ENCODE measurements around the gene PDCD6IP.

The PDCD6IP gene

DNA sequence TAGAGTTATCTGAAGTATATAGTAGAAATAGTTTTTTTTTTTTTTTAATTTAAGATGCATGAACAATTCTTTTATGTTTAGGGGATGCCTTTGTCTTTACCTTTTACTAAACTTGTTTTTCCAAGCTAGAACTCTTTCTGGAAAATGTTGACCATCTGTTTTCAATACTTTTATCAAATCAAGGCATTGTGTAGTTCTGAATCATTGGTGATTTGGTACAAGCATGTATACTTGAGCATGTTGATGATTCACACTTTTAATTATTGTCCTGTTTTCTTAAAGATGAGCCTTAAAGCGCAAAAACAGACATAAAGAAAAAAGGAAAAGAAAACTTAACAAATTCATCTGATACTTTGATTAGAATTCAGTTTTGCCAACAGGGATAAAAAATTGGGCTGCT lies 28.3 kb downstream of the PDCD6IP start:
- no peaks in the 10 kb centered on the region for H3F3A ChIP-seq (ENCODE audit: insufficient read depth, low read length)
- no peaks in the 10 kb centered on the region for H3K27me3 ChIP-seq (replicated peaks; ENCODE audit: insufficient read depth, low read length)
- H3K9ac ChIP-seq (ENCODE audit: low read length): no peak overlapping the region
- no peaks in the 10 kb centered on the region for H3K9me2 ChIP-seq (replicated peaks; ENCODE audit: insufficient read depth, low read length)
- no peak for DNase-seq
- TF ChIP-seq, protein P1, sequence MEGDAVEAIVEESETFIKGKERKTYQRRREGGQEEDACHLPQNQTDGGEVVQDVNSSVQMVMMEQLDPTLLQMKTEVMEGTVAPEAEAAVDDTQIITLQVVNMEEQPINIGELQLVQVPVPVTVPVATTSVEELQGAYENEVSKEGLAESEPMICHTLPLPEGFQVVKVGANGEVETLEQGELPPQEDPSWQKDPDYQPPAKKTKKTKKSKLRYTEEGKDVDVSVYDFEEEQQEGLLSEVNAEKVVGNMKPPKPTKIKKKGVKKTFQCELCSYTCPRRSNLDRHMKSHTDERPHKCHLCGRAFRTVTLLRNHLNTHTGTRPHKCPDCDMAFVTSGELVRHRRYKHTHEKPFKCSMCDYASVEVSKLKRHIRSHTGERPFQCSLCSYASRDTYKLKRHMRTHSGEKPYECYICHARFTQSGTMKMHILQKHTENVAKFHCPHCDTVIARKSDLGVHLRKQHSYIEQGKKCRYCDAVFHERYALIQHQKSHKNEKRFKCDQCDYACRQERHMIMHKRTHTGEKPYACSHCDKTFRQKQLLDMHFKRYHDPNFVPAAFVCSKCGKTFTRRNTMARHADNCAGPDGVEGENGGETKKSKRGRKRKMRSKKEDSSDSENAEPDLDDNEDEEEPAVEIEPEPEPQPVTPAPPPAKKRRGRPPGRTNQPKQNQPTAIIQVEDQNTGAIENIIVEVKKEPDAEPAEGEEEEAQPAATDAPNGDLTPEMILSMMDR (IDR thresholded peaks at IDR 0.05; ENCODE audit: low read length): no peak
- TF ChIP-seq EZH2 (optimal IDR thresholded peaks at IDR 0.05; ENCODE audit: low read depth, low read length): no peak
- TF ChIP-seq EZH2phosphoT487 (IDR thresholded peaks at IDR 0.05; ENCODE audit: low read length): no peak
- H3K9me3 ChIP-seq (replicated peaks; ENCODE audit: insufficient read depth, low read length): no peaks in the 10 kb centered on the region
- peaks cover 8% of the 10 kb centered on the region; the same call in 1 of the 2 replicates for H3K36me3 ChIP-seq (replicated peaks; ENCODE audit: insufficient read depth, low read length)
- H3K79me2 ChIP-seq (ENCODE audit: low read length): peaks cover 3% of the 10 kb centered on the region; the same call in 1 of the 2 replicates
- H3K27ac ChIP-seq (ENCODE audit: low read length): no peak overlapping the region
- no peak overlapping the region for H2AFZ ChIP-seq (ENCODE audit: low read length)
- no peak overlapping the region for H3K4me2 ChIP-seq (ENCODE audit: low read depth, low read length)
- H4K20me1 ChIP-seq (ENCODE audit: insufficient read depth, low read length): no peaks in the 10 kb centered on the region; the same call in 1 of the 2 replicates
- H3K4me3 ChIP-seq (ENCODE audit: low read length): no peak overlapping the region
- no peaks in the 10 kb centered on the region for H3K4me1 ChIP-seq (ENCODE audit: low read length)

DNA sequence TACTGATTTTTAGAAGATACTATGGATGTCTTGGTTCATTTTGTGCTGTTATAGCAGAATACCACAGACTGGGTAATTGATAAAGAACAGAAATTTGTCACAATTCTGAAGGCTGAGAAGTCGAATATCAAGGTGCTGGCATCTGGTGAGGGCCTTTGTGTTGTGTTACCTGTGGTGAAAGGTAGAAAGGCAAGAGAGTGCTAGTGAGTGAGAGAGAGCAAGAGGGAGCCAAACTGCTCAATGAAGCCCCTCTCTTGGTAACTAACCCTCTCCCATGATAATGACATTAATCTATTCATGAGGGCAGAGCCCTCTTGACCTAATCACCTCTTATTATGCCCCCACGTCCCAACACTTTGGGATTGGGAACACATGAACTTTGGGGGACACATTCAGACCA lies 31.3 kb downstream of the PDCD6IP start:
- Histone ChIP-seq H3K27me3 (replicated peaks; ENCODE audit: insufficient read depth, low read length) (no peaks in the 10 kb centered on the region), H3K36me3 (replicated peaks; ENCODE audit: insufficient read depth, low read length) (peaks cover 5% of the 10 kb centered on the region; the same call in 1 of the 2 replicates), H3K9me3 (replicated peaks; ENCODE audit: insufficient read depth, low read length) (no peaks in the 10 kb centered on the region), H3K27ac (ENCODE audit: low read length) (no peak overlapping the region), H3K4me3 (ENCODE audit: low read length) (no peak overlapping the region), H3K9me2 (replicated peaks; ENCODE audit: insufficient read depth, low read length) (no peaks in the 10 kb centered on the region), H3K9ac (ENCODE audit: low read length) (no peak overlapping the region), H3F3A (ENCODE audit: insufficient read depth, low read length) (no peaks in the 10 kb centered on the region), H2AFZ (ENCODE audit: low read length) (no peak overlapping the region), H3K4me1 (ENCODE audit: low read length) (no peaks in the 10 kb centered on the region), H4K20me1 (ENCODE audit: insufficient read depth, low read length) (no peaks in the 10 kb centered on the region; the same call in 1 of the 2 replicates), H3K4me2 (ENCODE audit: low read depth, low read length) (no peak overlapping the region), H3K79me2 (ENCODE audit: low read length) (peaks cover 4% of the 10 kb centered on the region; the same call in 1 of the 2 replicates)
- DNase-seq: no peak
- TF ChIP-seq EZH2 (optimal IDR thresholded peaks at IDR 0.05; ENCODE audit: low read depth, low read length) (no peak), EZH2phosphoT487 (IDR thresholded peaks at IDR 0.05; ENCODE audit: low read length) (no peak)
- TF ChIP-seq, protein P1 (IDR thresholded peaks at IDR 0.05; ENCODE audit: low read length): no peak

DNA sequence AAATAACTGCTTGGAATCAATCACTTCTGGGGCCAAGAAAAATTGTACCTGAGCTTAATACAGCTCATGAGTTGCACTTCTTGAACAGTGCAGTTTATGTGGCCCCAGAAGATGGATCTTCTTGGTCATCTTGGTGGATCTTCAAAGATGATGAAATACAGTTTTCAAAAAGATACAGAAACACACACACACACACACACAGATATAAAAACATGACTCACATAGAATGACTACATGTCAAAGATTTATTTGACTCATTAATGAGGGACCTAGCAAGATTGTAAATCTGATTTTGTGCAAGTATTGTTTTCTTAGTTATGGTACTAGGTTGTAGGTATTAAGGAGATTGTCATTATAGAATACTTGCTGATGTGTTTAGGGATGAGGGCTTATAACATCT lies 32.6 kb downstream of the PDCD6IP start:
- H3K79me2 ChIP-seq (ENCODE audit: low read length): peaks cover 4% of the 10 kb centered on the region; the same call in 1 of the 2 replicates
- H3K4me1 ChIP-seq (ENCODE audit: low read length): no peaks in the 10 kb centered on the region
- H3F3A ChIP-seq (ENCODE audit: insufficient read depth, low read length): no peaks in the 10 kb centered on the region
- TF ChIP-seq EZH2 (optimal IDR thresholded peaks at IDR 0.05; ENCODE audit: low read depth, low read length) (no peak), EZH2phosphoT487 (IDR thresholded peaks at IDR 0.05; ENCODE audit: low read length) (no peak)
- TF ChIP-seq, protein P1 (IDR thresholded peaks at IDR 0.05; ENCODE audit: low read length): no peak
- H3K27ac ChIP-seq (ENCODE audit: low read length): no peak overlapping the region
- no peak overlapping the region for H3K9ac ChIP-seq (ENCODE audit: low read length)
- H3K27me3 ChIP-seq (replicated peaks; ENCODE audit: insufficient read depth, low read length): no peaks in the 10 kb centered on the region
- no peaks in the 10 kb centered on the region for H3K9me2 ChIP-seq (replicated peaks; ENCODE audit: insufficient read depth, low read length)
- H4K20me1 ChIP-seq (ENCODE audit: insufficient read depth, low read length): no peaks in the 10 kb centered on the region
- H3K4me2 ChIP-seq (ENCODE audit: low read depth, low read length): no peak overlapping the region
- DNase-seq: no peak
- H2AFZ ChIP-seq (ENCODE audit: low read length): no peak overlapping the region
- no peaks in the 10 kb centered on the region for H3K9me3 ChIP-seq (replicated peaks; ENCODE audit: insufficient read depth, low read length)
- H3K4me3 ChIP-seq (ENCODE audit: low read length): no peak overlapping the region
- peaks cover 4% of the 10 kb centered on the region; the same call in 1 of the 2 replicates for H3K36me3 ChIP-seq (replicated peaks; ENCODE audit: insufficient read depth, low read length)

Data from MM.1S (cell line).